ENCODE results near the gene ATXN7.

DNA sequence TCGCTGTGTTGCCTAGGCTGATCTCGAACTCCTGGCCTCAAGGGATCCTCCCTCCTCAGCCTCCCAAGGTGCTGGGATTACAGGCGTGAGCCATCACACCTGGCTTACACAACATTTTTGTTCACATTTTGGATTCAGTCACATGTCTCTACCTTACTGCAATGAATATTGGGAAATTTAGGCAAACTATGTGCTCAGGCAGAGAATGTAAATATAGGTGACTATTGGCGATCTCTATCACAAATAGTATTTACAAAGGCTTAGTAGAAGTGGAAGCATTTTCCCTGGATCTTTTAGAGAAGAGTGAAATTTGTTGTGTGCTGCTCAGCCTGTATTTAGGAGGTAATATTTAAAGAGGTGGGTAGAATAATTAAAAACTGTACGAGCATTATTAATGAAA is 27.9 kb downstream of the ATXN7 start:
- TF ChIP-seq, protein P1, sequence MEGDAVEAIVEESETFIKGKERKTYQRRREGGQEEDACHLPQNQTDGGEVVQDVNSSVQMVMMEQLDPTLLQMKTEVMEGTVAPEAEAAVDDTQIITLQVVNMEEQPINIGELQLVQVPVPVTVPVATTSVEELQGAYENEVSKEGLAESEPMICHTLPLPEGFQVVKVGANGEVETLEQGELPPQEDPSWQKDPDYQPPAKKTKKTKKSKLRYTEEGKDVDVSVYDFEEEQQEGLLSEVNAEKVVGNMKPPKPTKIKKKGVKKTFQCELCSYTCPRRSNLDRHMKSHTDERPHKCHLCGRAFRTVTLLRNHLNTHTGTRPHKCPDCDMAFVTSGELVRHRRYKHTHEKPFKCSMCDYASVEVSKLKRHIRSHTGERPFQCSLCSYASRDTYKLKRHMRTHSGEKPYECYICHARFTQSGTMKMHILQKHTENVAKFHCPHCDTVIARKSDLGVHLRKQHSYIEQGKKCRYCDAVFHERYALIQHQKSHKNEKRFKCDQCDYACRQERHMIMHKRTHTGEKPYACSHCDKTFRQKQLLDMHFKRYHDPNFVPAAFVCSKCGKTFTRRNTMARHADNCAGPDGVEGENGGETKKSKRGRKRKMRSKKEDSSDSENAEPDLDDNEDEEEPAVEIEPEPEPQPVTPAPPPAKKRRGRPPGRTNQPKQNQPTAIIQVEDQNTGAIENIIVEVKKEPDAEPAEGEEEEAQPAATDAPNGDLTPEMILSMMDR (conservative IDR thresholded peaks at IDR 0.05; ENCODE audit: low read length), result no peak
- TF ChIP-seq EZH2phosphoT487 (IDR thresholded peaks at IDR 0.05; ENCODE audit: borderline replicate concordance), result no peak

Measured in Loucy (cell line).